Activated naive CD4-positive, alpha-beta T cell treated with anti-CD3 and anti-CD28 coated beads, Interleukin-2, amount 50 U/mL, for 24 hours (primary cell): ENCODE measurements around the gene ERGIC3.

Experiments used
- H3K27ac Mint-ChIP-seq: one replicate; pipeline ENCODE4 v1.8.0; 2021; ENCODE audit warnings: mild to moderate bottlenecking, mixed read lengths
- H3K27me3 Mint-ChIP-seq: one replicate; pipeline ENCODE4 v1.8.0; 2021; ENCODE audit warnings: mixed read lengths
- H3K36me3 Mint-ChIP-seq: one replicate; pipeline ENCODE4 v1.8.0; 2021; ENCODE audit warnings: mixed read lengths
- H3K4me1 Mint-ChIP-seq: one replicate; pipeline ENCODE4 v1.8.0; 2021; ENCODE audit warnings: mixed read lengths
- H3K4me3 Mint-ChIP-seq: one replicate; pipeline ENCODE4 v1.8.0; 2021; ENCODE audit warnings: mild to moderate bottlenecking, mixed read lengths
- H3K9me3 Mint-ChIP-seq: one replicate; pipeline ENCODE4 v1.8.0; 2021; ENCODE audit warnings: mixed read lengths

ERGIC3 gene

GRCh38 chr20:35595456-35595855 is 53.6 kb downstream of the ERGIC3 start:
- Mint-ChIP-seq H3K4me1 (no peaks in the 10 kb centered on the region), H3K9me3 (no peaks in the 10 kb centered on the region), H3K4me3 (no peak overlapping the region), H3K27ac (no peak overlapping the region), H3K27me3 (peaks cover 5% of the 10 kb centered on the region), H3K36me3 (no peaks in the 10 kb centered on the region)

- Mint-ChIP-seq H3K9me3 (no peaks in the 10 kb centered on the region), H3K4me1 (no peaks in the 10 kb centered on the region), H3K4me3 (no peak overlapping the region), H3K27ac (no peak overlapping the region), H3K27me3 (peaks cover 5% of the 10 kb centered on the region), H3K36me3 (no peaks in the 10 kb centered on the region)
Measured at GRCh38 chr20:35595901-35596300, 54.0 kb downstream of the ERGIC3 start.

GRCh38 chr20:35597186-35597585 is 55.3 kb downstream of the ERGIC3 start:
- Mint-ChIP-seq H3K27ac (no peak overlapping the region), H3K4me1 (peaks cover 5% of the 10 kb centered on the region), H3K36me3 (no peaks in the 10 kb centered on the region), H3K27me3 (peaks cover 6% of the 10 kb centered on the region), H3K4me3 (no peak overlapping the region), H3K9me3 (no peaks in the 10 kb centered on the region)

GRCh38 chr20:35598476-35598875 is 56.6 kb downstream of the ERGIC3 start:
- Mint-ChIP-seq H3K4me1 (peaks cover 5% of the 10 kb centered on the region), H3K4me3 (no peak overlapping the region), H3K36me3 (no peaks in the 10 kb centered on the region), H3K27ac (no peak overlapping the region), H3K9me3 (no peaks in the 10 kb centered on the region), H3K27me3 (peaks cover 6% of the 10 kb centered on the region)

GRCh38 chr20:35598899-35599775 is 57.3 kb downstream of the ERGIC3 start:
- Mint-ChIP-seq H3K36me3 (no peaks in the 10 kb centered on the region), H3K4me3 (no peak overlapping the region), H3K9me3 (no peaks in the 10 kb centered on the region), H3K27ac (peak overlapping the region; percentile 79), H3K27me3 (peaks cover 6% of the 10 kb centered on the region), H3K4me1 (peaks cover 5% of the 10 kb centered on the region)

- Mint-ChIP-seq H3K9me3 (no peaks in the 10 kb centered on the region), H3K27me3 (peaks cover 6% of the 10 kb centered on the region), H3K27ac (peak overlapping the region; percentile 19), H3K4me1 (peaks cover 5% of the 10 kb centered on the region), H3K4me3 (no peak overlapping the region), H3K36me3 (no peaks in the 10 kb centered on the region)
Measured at GRCh38 chr20:35599776-35600120, 57.9 kb downstream of the ERGIC3 start.

- H3K36me3 Mint-ChIP-seq = no peaks in the 10 kb centered on the region
- H3K27me3 Mint-ChIP-seq = peaks cover 6% of the 10 kb centered on the region
- peaks cover 5% of the 10 kb centered on the region for H3K4me1 Mint-ChIP-seq
- no peak overlapping the region for H3K27ac Mint-ChIP-seq
- peak overlapping the region; percentile 85 for H3K4me3 Mint-ChIP-seq
- H3K9me3 Mint-ChIP-seq = no peaks in the 10 kb centered on the region
Measured at GRCh38 chr20:35600176-35600992, 58.5 kb downstream of the ERGIC3 start.

- no peak overlapping the region for H3K27ac Mint-ChIP-seq
- H3K27me3 Mint-ChIP-seq = peaks cover 6% of the 10 kb centered on the region
Measured at GRCh38 chr20:35600993-35601973, 59.4 kb downstream of the ERGIC3 start.

GRCh38 chr20:35601990-35602389 is 60.1 kb downstream of the ERGIC3 start:
- no peaks in the 10 kb centered on the region for H3K36me3 Mint-ChIP-seq
- peaks cover 6% of the 10 kb centered on the region for H3K27me3 Mint-ChIP-seq
- no peaks in the 10 kb centered on the region for H3K9me3 Mint-ChIP-seq
- peaks cover 5% of the 10 kb centered on the region for H3K4me1 Mint-ChIP-seq
- no peak overlapping the region for H3K27ac Mint-ChIP-seq
- no peak overlapping the region for H3K4me3 Mint-ChIP-seq

More at GRCh38 chr20:35600993-35601973, 59.4 kb downstream of the ERGIC3 start:
- Mint-ChIP-seq H3K4me1 (peaks cover 5% of the 10 kb centered on the region), H3K36me3 (no peaks in the 10 kb centered on the region), H3K9me3 (no peaks in the 10 kb centered on the region), H3K4me3 (peak overlapping the region; percentile 85)

- Mint-ChIP-seq H3K27me3 (peaks cover 6% of the 10 kb centered on the region), H3K9me3 (no peaks in the 10 kb centered on the region), H3K4me1 (peaks cover 5% of the 10 kb centered on the region), H3K4me3 (no peak overlapping the region), H3K36me3 (no peaks in the 10 kb centered on the region), H3K27ac (no peak overlapping the region)
Measured at GRCh38 chr20:35602851-35603495, 61.1 kb downstream of the ERGIC3 start.

GRCh38 chr20:35603695-35604448 is 62.0 kb downstream of the ERGIC3 start:
- peaks cover 5% of the 10 kb centered on the region for H3K4me1 Mint-ChIP-seq
- H3K9me3 Mint-ChIP-seq = no peaks in the 10 kb centered on the region
- peaks cover 4% of the 10 kb centered on the region for H3K27me3 Mint-ChIP-seq
- H3K27ac Mint-ChIP-seq = no peak overlapping the region
- H3K4me3 Mint-ChIP-seq = no peak overlapping the region
- H3K36me3 Mint-ChIP-seq = no peaks in the 10 kb centered on the region

- H3K27me3 Mint-ChIP-seq = peaks cover 2% of the 10 kb centered on the region
- H3K4me3 Mint-ChIP-seq = no peak overlapping the region
- no peaks in the 10 kb centered on the region for H3K9me3 Mint-ChIP-seq
- no peaks in the 10 kb centered on the region for H3K36me3 Mint-ChIP-seq
- H3K27ac Mint-ChIP-seq = no peak overlapping the region
- H3K4me1 Mint-ChIP-seq = peaks cover 5% of the 10 kb centered on the region
Measured at GRCh38 chr20:35604449-35604747, 62.5 kb downstream of the ERGIC3 start.

GRCh38 chr20:35606127-35606526 is 64.2 kb downstream of the ERGIC3 start:
- H3K4me3 Mint-ChIP-seq = no peak overlapping the region
- no peak overlapping the region for H3K27ac Mint-ChIP-seq

More at GRCh38 chr20:35606127-35606526, 64.2 kb downstream of the ERGIC3 start:
- no peaks in the 10 kb centered on the region for H3K36me3 Mint-ChIP-seq
- peaks cover 4% of the 10 kb centered on the region for H3K4me1 Mint-ChIP-seq
- peaks cover under 1% of the 10 kb centered on the region for H3K27me3 Mint-ChIP-seq
- no peaks in the 10 kb centered on the region for H3K9me3 Mint-ChIP-seq
